Endothelial cell of umbilical vein (primary cell): ENCODE data around the gene TUBG2. TPM values are rescaled to one million over a fixed set of nuclear protein-coding genes. Genes with fewer than 3 reads are reported as not detected.

Source experiments
- BruUV-seq: library from RNA; stranded (reverse); fragments of 400-500 nt; replicated peaks from 2 replicates; lab custom pipeline; 2021; lab: Mats Ljungman, UMichigan
- CTCF ChIA-PET: fragments of 300-600, 350-600 bp; sonication (Branson Sonifier 250); formaldehyde crosslinking; loops from one replicate; lab custom pipeline; 2021; ENCODE audit warnings: antibody characterized with exemption, inconsistent platforms; lab: Charles Lee
- POLR2A ChIA-PET: fragments of 300-600, 350-600 bp; sonication (Branson Sonifier 250); formaldehyde crosslinking; loops from one replicate; lab custom pipeline; 2021; ENCODE audit warnings: antibody characterized with exemption, inconsistent platforms; lab: Charles Lee
- DNase-seq: peaks from one replicate; pipeline ENCODE4 v3.0.0-alpha.2; 2011; ENCODE audit warnings: low read depth, low spot score
- FAIRE-seq: peaks from 2 replicates; lab custom pipeline; 2011; peaks lifted over from hg19 to GRCh38; lab: Jason Lieb, UNC
- H2AFZ ChIP-seq: 2 replicates; pipeline ENCODE4 v1.6.0; 2012; ENCODE audit warnings: low read depth, low read length, control low read depth, inconsistent platforms
- H3K27ac ChIP-seq: 2 replicates; pipeline ENCODE4 v1.5.1; 2011; ENCODE audit warnings: low read depth, mild to moderate bottlenecking, control low read depth, low read length, moderate library complexity; ENCODE audit not compliant: insufficient read depth
- H3K27me3 ChIP-seq, 2 experiments: 2 replicates each; pipeline versions ENCODE4 v1.6.0 to v1.6.1; 2011; ENCODE audit warnings: low read length in 2 of 2, mixed read lengths in 1 of 2; ENCODE audit not compliant: control insufficient read depth in 2 of 2, insufficient read depth in 2 of 2
- H3K36me3 ChIP-seq, 2 experiments: 2 replicates in 1 of 2; 3 replicates in 1 of 2; pipeline ENCODE4 v1.5.1; 2011; ENCODE audit warnings: low read length in 2 of 2, mild to moderate bottlenecking in 1 of 2, moderate library complexity in 1 of 2; ENCODE audit not compliant: control insufficient read depth in 2 of 2, insufficient read depth in 2 of 2; ENCODE audit errors: extremely low read depth in 1 of 2
- H3K4me1 ChIP-seq: 3 replicates; pipeline ENCODE4 v1.5.1; 2011; ENCODE audit warnings: mild to moderate bottlenecking, low read length; ENCODE audit not compliant: control insufficient read depth, insufficient read depth; ENCODE audit errors: extremely low read depth
- H3K4me2 ChIP-seq: 2 replicates; pipeline ENCODE4 v1.6.1; 2011; ENCODE audit warnings: low read length, control low read depth, mixed read lengths; ENCODE audit not compliant: insufficient read depth
- H3K4me3 ChIP-seq, 3 experiments: fragments of 200-600 bp in 1 of 3; sonication (generic), shearing (Covaris generic) in 1 of 3; replicated peaks in 1 of 3; 2 replicates each; pipeline ENCODE4 v1.5.1; 2011 to 2016; ENCODE audit warnings: control low read depth in 3 of 3, low read length in 3 of 3, mild to moderate bottlenecking in 2 of 3, inconsistent platforms in 1 of 3, low read depth in 1 of 3, moderate library complexity in 1 of 3; ENCODE audit not compliant: insufficient read depth in 1 of 3
- H3K79me2 ChIP-seq: 2 replicates; pipeline ENCODE4 v1.6.0; 2012; ENCODE audit warnings: low read length, inconsistent platforms; ENCODE audit not compliant: control insufficient read depth, insufficient read depth
- H3K9ac ChIP-seq: replicated peaks from 2 replicates; pipeline ENCODE3; 2011; ENCODE audit warnings: low read length, control low read depth; ENCODE audit not compliant: insufficient read depth; ENCODE audit errors: extremely low read depth
- H3K9me1 ChIP-seq: replicated peaks from 3 replicates; pipeline ENCODE4 v1.6.0; 2011; ENCODE audit warnings: mild to moderate bottlenecking, low read length; ENCODE audit not compliant: control insufficient read depth, insufficient read depth; ENCODE audit errors: extremely low read depth
- H3K9me3 ChIP-seq: replicated peaks from 2 replicates; pipeline ENCODE4 v1.5.1; 2012; ENCODE audit warnings: low read length, inconsistent platforms; ENCODE audit not compliant: control insufficient read depth, insufficient read depth
- H4K20me1 ChIP-seq: replicated peaks from 2 replicates; pipeline ENCODE3; 2011; ENCODE audit warnings: mild to moderate bottlenecking, low read length; ENCODE audit not compliant: control insufficient read depth, insufficient read depth; ENCODE audit errors: extremely low read depth
- EZH2 ChIP-seq: IDR thresholded peaks from 2 replicates; pipeline ENCODE4 v1.6.1; 2012; ENCODE audit warnings: borderline replicate concordance, low read depth, mild to moderate bottlenecking, moderate library complexity, low read length, inconsistent platforms; ENCODE audit not compliant: severe bottlenecking
- FOS ChIP-seq: IDR thresholded peaks from 2 replicates; pipeline ENCODE4 v1.6.1; 2011; ENCODE audit warnings: mild to moderate bottlenecking, low read length, moderate library complexity, borderline replicate concordance; ENCODE audit not compliant: insufficient read depth
- GATA2 ChIP-seq: IDR thresholded peaks from 2 replicates; pipeline ENCODE4 v1.7.0; 2011; ENCODE audit warnings: low read depth, mild to moderate bottlenecking, moderate library complexity, mixed read lengths, low read length; ENCODE audit not compliant: insufficient read length, insufficient read depth
- JUN ChIP-seq: IDR thresholded peaks from 2 replicates; pipeline ENCODE4 v1.6.1; 2011; ENCODE audit warnings: borderline replicate concordance, low read depth; ENCODE audit not compliant: insufficient read length, insufficient read depth
- MYC ChIP-seq: IDR thresholded peaks from one replicate; pipeline ENCODE4 v1.6.1; 2011; ENCODE audit warnings: mild to moderate bottlenecking, low read depth, low read length
- POLR2A ChIP-seq: IDR thresholded peaks from 2 replicates; pipeline ENCODE4 v1.6.1; 2012; ENCODE audit warnings: low read depth, mild to moderate bottlenecking, control low read depth, low read length
- POLR2AphosphoS5 ChIP-seq: IDR thresholded peaks from 2 replicates; pipeline ENCODE4 v1.6.1; 2012; ENCODE audit warnings: low read depth, mild to moderate bottlenecking, control low read depth, low read length, moderate library complexity; ENCODE audit not compliant: insufficient read depth
- dilution Hi-C: fragments of 300-500 bp; cut with MboI; formaldehyde crosslinking; loops from one replicate; pipeline ENCODE4 v1.15.0; 2019; ENCODE audit warnings: low sequenced_read_pairs; ENCODE audit not compliant: extremely low pct_ligation_motif_present
- intact Hi-C: fragments of 100-400 bp; cut with micrococcal nuclease; formaldehyde crosslinking; loops from one replicate; pipeline ENCODE4 v1.10.0; 2022
- polyA plus RNA-seq, 4 experiments: library from polyadenylated mRNA; depleted of rRNA in 3 of 4; stranded (reverse) in 3 of 4; unstranded in 1 of 4; fragments of >200 nt; gene quantifications; 2 replicates each; pipeline versions ENCODE4 v1.2.1 to v1.2.3, GENCODE V29; 2011 to 2012; ENCODE audit warnings: missing spikeins in 1 of 4
- total RNA-seq: library from RNA; stranded (reverse); gene quantifications from 2 replicates; pipeline ENCODE4 v1.2.3, GENCODE V29; 2021
- TF ChIP-seq, protein P1 (sequence below): IDR thresholded peaks from 2 replicates; pipeline ENCODE4 v1.6.1; 2011; ENCODE audit not compliant: insufficient read depth, insufficient read length
- TF ChIP-seq, protein P2 (sequence below), 2 donors: IDR thresholded peaks; 1 replicate in 1 of 2; 2 replicates in 1 of 2; pipeline ENCODE4 v1.5.1; 2011; ENCODE audit warnings: low read length in 2 of 2, mild to moderate bottlenecking in 2 of 2, moderate library complexity in 2 of 2, control low read depth in 1 of 2, inconsistent platforms in 1 of 2, low read depth in 1 of 2; ENCODE audit not compliant: insufficient read depth in 1 of 2; ENCODE audit errors: extremely low read depth in 1 of 2

The TUBG2 gene
- total and polyA plus RNA-seq, 2 donors (not counting 3 experiments of a cell fraction or from before 2014, with no cell fraction given): 13.2 to 17.7 TPM

- Histone ChIP-seq H3K36me3 (no peaks in the 10 kb centered on the region), H3K4me2 (no peak overlapping the region), H3K4me1 (no peaks in the 10 kb centered on the region), H3K4me3 (no peak overlapping the region), H4K20me1 (no peaks in the 10 kb centered on the region), H3K27me3 (no peaks in the 10 kb centered on the region), H3K79me2 (no peaks in the 10 kb centered on the region), H3K27ac (no peak overlapping the region), H3K9me3 (no peaks in the 10 kb centered on the region), H3K9ac (no peak overlapping the region), H2AFZ (no peak overlapping the region), H3K9me1 (no peaks in the 10 kb centered on the region)
- POLR2A ChIA-PET: no interaction called here
- dilution Hi-C loops: no loop called here
- intact Hi-C loops: no loop called here
- no peak for TF ChIP-seq JUN
- TF ChIP-seq, protein P1, sequence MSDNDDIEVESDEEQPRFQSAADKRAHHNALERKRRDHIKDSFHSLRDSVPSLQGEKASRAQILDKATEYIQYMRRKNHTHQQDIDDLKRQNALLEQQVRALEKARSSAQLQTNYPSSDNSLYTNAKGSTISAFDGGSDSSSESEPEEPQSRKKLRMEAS: no peak
- no peak for TF ChIP-seq MYC
- no peak for TF ChIP-seq EZH2
- TF ChIP-seq POLR2AphosphoS5: no peak
- TF ChIP-seq GATA2: no peak
- no TSS peak for BruUV-seq
- CTCF ChIA-PET: interaction anchor here (1.0 to 1.1 kb wide), 2 partner anchors 10 to 17 kb away, joined by 3 read pairs; no protein-coding TSS in a partner anchor
- peak; percentile 22 for DNase-seq
- FAIRE-seq: no peak
Measured at GRCh38 chr17:42629411-42630009, 29.6 kb upstream of the TUBG2 start.

- TF ChIP-seq FOS (no peak), JUN (no peak), POLR2A (no peak), GATA2 (no peak), EZH2 (no peak), POLR2AphosphoS5 (no peak), MYC (no peak)
- TF ChIP-seq, protein P1: no peak
- TF ChIP-seq, protein P2, sequence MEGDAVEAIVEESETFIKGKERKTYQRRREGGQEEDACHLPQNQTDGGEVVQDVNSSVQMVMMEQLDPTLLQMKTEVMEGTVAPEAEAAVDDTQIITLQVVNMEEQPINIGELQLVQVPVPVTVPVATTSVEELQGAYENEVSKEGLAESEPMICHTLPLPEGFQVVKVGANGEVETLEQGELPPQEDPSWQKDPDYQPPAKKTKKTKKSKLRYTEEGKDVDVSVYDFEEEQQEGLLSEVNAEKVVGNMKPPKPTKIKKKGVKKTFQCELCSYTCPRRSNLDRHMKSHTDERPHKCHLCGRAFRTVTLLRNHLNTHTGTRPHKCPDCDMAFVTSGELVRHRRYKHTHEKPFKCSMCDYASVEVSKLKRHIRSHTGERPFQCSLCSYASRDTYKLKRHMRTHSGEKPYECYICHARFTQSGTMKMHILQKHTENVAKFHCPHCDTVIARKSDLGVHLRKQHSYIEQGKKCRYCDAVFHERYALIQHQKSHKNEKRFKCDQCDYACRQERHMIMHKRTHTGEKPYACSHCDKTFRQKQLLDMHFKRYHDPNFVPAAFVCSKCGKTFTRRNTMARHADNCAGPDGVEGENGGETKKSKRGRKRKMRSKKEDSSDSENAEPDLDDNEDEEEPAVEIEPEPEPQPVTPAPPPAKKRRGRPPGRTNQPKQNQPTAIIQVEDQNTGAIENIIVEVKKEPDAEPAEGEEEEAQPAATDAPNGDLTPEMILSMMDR (IDR thresholded peaks at IDR 0.05; ENCODE audit: extremely low read depth in 1 of 2, insufficient read depth in 1 of 2, low read depth in 1 of 2, low read length in 2 of 2): no peak
- Histone ChIP-seq H3K27ac (no peak overlapping the region), H4K20me1 (no peaks in the 10 kb centered on the region), H2AFZ (no peak overlapping the region), H3K4me3 (no peak overlapping the region), H3K4me2 (no peak overlapping the region), H3K79me2 (no peaks in the 10 kb centered on the region), H3K4me1 (no peaks in the 10 kb centered on the region), H3K27me3 (no peaks in the 10 kb centered on the region), H3K9me3 (no peaks in the 10 kb centered on the region), H3K9ac (no peak overlapping the region), H3K36me3 (no peaks in the 10 kb centered on the region), H3K9me1 (no peaks in the 10 kb centered on the region)
- intact Hi-C loops (no loop called here), dilution Hi-C loops (no loop called here)
- FAIRE-seq (no peak), DNase-seq (no peak)
- CTCF ChIA-PET: interaction anchor here (1.0 to 1.4 kb wide), 4 partner anchors 9 to 34 kb away, joined by 3 to 4 read pairs (median 3); no protein-coding TSS in a partner anchor
- POLR2A ChIA-PET: no interaction called here
- no TSS peak for BruUV-seq
Measured at GRCh38 chr17:42632949-42633444, 26.1 kb upstream of the TUBG2 start.
